ENCODE results near the gene MYL5.
"Not testable (repeated sequence)": the region's sequence is repeated elsewhere in the genome, so short reads cannot be mapped to it uniquely, and the experiment has no call there.

Gene MYL5

GRCh38 chr4:730946-731904 lies 56.9 kb downstream of the MYL5 start:
- POLR2A ChIA-PET; H3K9me3 ChIP-seq (ENCODE audit: control insufficient read depth, insufficient read depth, low read depth, low read length); CTCF ChIA-PET; H3K4me3 ChIP-seq (ENCODE audit: low read depth, low read length); H3K4me1 ChIP-seq (ENCODE audit: control insufficient read depth, insufficient read depth, low read length); H3K27ac ChIP-seq (ENCODE audit: extremely low read depth, low read depth, low read length): not testable (repeated sequence)
- peak; percentile 76 for TF ChIP-seq KLF9 (tag by site-specific recombination; IDR thresholded peaks at IDR 0.05; ENCODE audit: low read depth)
- peak; percentile 98 for TF ChIP-seq KLF8 (tag by site-specific recombination; IDR thresholded peaks at IDR 0.05)
- peak; percentile 81 for TF ChIP-seq KLF1 (tag by site-specific recombination; IDR thresholded peaks at IDR 0.05)
- H3K36me3 ChIP-seq (ENCODE audit: control insufficient read depth in 2 of 2, insufficient read depth in 1 of 2, low read length in 2 of 2), result peaks cover 0 to 52% of the 10 kb centered on the region in 2 experiments; a peak in 1 of 3 replicates

All from HEK293 (cell line).